ENCODE results near the gene TRPC4AP. TPM values are rescaled to one million over a fixed set of nuclear protein-coding genes. Genes with fewer than 3 reads are reported as not detected.

TRPC4AP gene
- total RNA-seq, 2 donors from 2014 or later = 44.1 to 57.4 TPM

DNA sequence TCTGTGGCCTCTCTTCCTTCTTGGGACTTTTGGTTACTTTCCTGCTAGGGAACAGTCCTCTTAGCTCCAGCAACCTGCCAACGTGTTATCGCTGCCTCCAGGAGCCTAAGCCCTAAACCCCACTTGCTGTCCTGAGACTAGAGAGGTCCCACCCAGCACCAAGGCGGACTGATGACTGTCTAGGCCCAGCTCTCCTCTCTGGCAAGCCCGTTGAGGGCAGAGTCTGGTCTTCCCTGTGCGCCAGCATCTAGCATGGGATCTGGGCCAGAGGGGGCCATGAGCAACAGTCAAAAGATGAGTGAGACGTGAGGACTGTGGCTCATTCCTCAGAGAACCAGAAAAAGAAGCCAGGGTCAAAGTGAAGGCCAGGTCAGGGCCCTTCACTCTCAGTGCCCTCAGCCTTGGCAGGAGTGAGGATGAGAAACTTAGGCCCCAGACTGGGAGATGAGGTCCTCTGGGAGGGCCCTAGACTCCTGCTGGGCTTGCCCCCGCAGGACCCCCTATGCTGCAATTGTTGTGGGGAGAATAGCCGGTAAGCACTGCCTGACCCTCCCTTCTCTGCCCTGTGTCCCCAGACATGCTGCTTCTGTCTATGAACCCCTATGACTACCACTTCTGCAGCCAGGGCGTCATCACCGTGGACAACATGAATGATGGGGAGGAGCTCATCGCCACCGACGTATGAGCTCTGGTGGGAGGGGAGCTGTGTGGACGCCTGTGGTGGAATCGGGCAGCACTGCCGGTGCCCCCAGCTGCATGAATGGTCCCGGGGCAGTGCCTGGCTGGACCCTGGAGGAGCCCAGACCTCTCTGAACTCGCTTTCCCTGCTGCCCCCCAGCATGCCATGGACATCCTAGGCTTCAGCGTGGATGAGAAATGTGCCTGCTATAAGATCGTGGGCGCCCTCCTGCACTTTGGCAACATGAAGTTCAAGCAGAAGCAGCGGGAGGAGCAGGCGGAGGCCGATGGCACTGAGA, 106.0 kb downstream of the TRPC4AP start:
- WGBS, 2 donors = 63% methylated on average over 14 to 24 of the region's 24 CpGs
- Histone ChIP-seq H3K27ac (no peak overlapping the region), H3K27me3 (peaks cover 0 to 16% of the 10 kb centered on the region in 2 donors), H3K36me3 (replicated peaks in 1 of 2; ENCODE audit: insufficient read depth in 1 of 2, low read depth in 2 of 2) (no peaks in the 10 kb centered on the region), H3K9me3 (no peaks in the 10 kb centered on the region), H3K4me3 (no peak overlapping the region), H3K4me1 (no peaks in the 10 kb centered on the region)
- no peak for ATAC-seq
- intact Hi-C loops (cut with DNase I) = no loop called here
- DNase-seq = no peak
- TF ChIP-seq POLR2A (IDR thresholded peaks at IDR 0.05) = no peak
- TF ChIP-seq, protein P1, sequence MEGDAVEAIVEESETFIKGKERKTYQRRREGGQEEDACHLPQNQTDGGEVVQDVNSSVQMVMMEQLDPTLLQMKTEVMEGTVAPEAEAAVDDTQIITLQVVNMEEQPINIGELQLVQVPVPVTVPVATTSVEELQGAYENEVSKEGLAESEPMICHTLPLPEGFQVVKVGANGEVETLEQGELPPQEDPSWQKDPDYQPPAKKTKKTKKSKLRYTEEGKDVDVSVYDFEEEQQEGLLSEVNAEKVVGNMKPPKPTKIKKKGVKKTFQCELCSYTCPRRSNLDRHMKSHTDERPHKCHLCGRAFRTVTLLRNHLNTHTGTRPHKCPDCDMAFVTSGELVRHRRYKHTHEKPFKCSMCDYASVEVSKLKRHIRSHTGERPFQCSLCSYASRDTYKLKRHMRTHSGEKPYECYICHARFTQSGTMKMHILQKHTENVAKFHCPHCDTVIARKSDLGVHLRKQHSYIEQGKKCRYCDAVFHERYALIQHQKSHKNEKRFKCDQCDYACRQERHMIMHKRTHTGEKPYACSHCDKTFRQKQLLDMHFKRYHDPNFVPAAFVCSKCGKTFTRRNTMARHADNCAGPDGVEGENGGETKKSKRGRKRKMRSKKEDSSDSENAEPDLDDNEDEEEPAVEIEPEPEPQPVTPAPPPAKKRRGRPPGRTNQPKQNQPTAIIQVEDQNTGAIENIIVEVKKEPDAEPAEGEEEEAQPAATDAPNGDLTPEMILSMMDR (IDR thresholded peaks at IDR 0.05) = no peak

DNA sequence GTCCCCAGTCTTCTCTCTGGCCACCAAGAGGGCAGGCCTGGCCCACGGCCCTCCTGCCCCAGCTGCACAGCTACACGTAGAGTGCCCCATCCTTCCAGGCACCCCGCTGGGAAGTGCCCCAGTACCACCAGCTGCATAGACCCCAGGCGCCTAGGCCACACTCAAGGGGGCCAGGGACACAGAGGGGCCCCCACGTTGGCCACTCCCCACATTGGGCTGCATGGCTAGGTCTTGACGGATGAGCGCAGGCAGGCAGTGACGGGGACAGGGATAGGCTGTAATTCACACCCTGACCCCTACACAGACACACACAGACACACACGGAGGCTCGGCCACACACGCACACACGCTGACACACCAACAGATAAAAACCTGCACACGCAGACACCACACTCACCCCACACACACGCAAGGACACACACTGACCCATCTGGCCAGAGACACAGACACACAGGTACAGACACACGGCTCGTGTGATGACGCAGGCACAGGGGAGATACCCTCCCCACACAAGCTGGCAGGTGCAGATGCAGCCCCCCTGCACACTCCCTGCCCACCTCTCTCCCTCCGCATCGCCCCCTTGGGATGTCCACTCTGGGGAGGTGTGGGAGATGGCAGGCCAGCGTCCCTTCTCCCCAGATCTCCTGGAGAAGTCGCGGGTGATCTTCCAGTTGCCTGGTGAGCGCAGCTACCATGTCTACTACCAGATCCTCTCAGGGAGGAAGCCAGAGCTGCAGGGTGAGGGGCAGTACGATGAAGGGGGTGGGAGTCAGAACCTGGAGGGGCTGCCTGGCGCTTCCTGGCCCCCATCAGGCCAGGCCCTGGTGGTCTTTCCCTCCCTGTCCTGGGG, 106.9 kb downstream of the TRPC4AP start:
- H3K4me1 ChIP-seq = no peaks in the 10 kb centered on the region
- WGBS, 2 donors = 58 to 65% methylated on average over 6 to 25 of the region's 25 CpGs
- no peaks in the 10 kb centered on the region for H3K36me3 ChIP-seq (replicated peaks in 1 of 2; ENCODE audit: insufficient read depth in 1 of 2, low read depth in 2 of 2)
- TF ChIP-seq POLR2A (IDR thresholded peaks at IDR 0.05) = no peak
- TF ChIP-seq, protein P1 (IDR thresholded peaks at IDR 0.05) = no peak
- H3K4me3 ChIP-seq = no peak overlapping the region
- H3K27me3 ChIP-seq = peaks cover 0 to 16% of the 10 kb centered on the region in 2 donors
- no peak for DNase-seq
- no peak overlapping the region for H3K27ac ChIP-seq
- no peak for ATAC-seq
- H3K9me3 ChIP-seq = no peaks in the 10 kb centered on the region
- intact Hi-C loops (cut with DNase I) = no loop called here

DNA sequence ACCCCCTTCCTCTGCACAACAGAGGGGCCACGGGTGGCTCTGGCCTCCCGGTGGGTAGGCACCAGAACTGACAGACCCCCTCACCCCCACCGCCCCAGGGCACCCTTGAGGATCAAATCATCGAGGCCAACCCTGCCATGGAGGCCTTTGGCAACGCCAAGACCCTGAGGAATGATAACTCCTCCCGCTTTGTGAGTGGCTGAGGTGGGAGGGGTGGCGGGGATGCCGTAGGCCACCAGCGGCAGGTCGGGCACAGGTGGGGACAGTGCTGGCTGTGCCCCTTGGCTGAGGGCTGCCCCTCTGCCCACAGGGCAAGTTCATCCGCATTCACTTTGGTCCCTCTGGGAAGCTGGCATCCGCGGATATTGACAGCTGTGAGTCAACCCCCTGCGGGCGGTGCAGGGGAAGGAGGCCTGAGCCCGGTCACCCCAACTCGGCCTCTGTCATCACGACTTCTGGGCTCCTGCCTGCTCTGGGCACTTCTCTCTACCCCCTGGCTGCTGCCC, 107.8 kb downstream of the TRPC4AP start:
- H3K27me3 ChIP-seq = peaks cover 0 to 16% of the 10 kb centered on the region in 2 donors
- no peaks in the 10 kb centered on the region for H3K36me3 ChIP-seq (replicated peaks in 1 of 2; ENCODE audit: insufficient read depth in 1 of 2, low read depth in 2 of 2)
- no peak overlapping the region for H3K4me3 ChIP-seq
- H3K27ac ChIP-seq = no peak overlapping the region
- H3K4me1 ChIP-seq = no peaks in the 10 kb centered on the region
- H3K9me3 ChIP-seq = no peaks in the 10 kb centered on the region
- intact Hi-C loops (cut with DNase I) = no loop called here
- DNase-seq (no peak), ATAC-seq (no peak)
- WGBS, 2 donors = 33 to 62% methylated on average over 1 to 18 of the region's 18 CpGs
- TF ChIP-seq, protein P1 (IDR thresholded peaks at IDR 0.05) = no peak
- TF ChIP-seq POLR2A (IDR thresholded peaks at IDR 0.05) = no peak

DNA sequence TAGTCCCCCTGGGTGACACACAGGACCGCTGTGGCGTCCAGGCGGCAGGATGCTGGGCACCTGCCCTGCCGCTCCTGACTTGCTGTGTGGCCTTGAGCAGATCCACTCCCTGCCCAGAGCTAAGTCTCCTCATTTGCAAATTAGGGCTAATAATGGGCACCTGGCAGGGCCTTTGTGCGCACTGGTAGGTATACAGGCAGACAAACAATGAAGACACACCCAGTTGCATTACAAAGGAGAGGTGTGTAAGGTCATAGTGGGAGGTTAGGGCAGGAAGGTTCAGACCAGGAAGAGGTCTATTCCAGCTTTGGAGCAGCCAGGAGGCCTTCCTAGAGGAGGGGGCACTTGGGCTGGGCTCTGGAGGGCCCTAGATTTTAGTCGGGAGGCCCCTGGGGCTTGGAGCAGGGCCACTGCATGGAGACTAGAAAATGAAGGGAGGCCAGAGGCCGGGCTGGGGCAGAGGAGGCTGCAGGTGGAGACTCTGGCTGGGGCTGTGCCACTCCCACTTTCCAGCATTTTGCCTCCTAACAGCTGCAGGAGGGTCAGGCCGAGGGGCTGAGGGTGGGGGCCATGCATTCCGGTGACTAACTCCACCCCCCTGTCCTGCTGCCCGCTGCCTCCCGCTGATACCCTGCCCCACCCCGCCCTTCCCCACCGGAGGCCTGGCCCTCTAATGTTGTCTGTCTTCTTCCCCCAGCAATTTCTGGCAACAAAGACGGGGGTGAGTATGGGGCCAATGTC, 108.4 kb downstream of the TRPC4AP start:
- Histone ChIP-seq H3K4me1 (no peaks in the 10 kb centered on the region), H3K36me3 (replicated peaks in 1 of 2; ENCODE audit: insufficient read depth in 1 of 2, low read depth in 2 of 2) (no peaks in the 10 kb centered on the region), H3K4me3 (no peak overlapping the region), H3K27ac (no peak overlapping the region), H3K27me3 (peaks cover 0 to 16% of the 10 kb centered on the region in 2 donors), H3K9me3 (no peaks in the 10 kb centered on the region)
- DNase-seq (no peak), ATAC-seq (no peak)
- intact Hi-C loops (cut with DNase I) = no loop called here
- TF ChIP-seq, protein P1 (IDR thresholded peaks at IDR 0.05) = no peak
- no peak for TF ChIP-seq POLR2A (IDR thresholded peaks at IDR 0.05)
- 30 to 37% methylated on average over 8 to 14 of the region's 14 CpGs for WGBS, 2 donors
